IgD-negative memory B cell (primary cell): ENCODE measurements around the gene SLC35F4. TPM values are rescaled to one million over a fixed set of nuclear protein-coding genes. Genes with fewer than 3 reads are reported as not detected.
"Not testable (repeated sequence)": the region's sequence is repeated elsewhere in the genome, so short reads cannot be mapped to it uniquely, and the experiment has no call there.

ENCODE experiments used
- H3K27ac Mint-ChIP-seq, 3 donors: one replicate each; pipeline ENCODE4 v1.8.0; 2020 to 2022; ENCODE audit warnings: mild to moderate bottlenecking in 3 of 3, mixed read lengths in 3 of 3, moderate library complexity in 1 of 3
- H3K27me3 Mint-ChIP-seq: one replicate; pipeline ENCODE4 v1.8.0; 2021; ENCODE audit warnings: mixed read lengths
- H3K36me3 Mint-ChIP-seq: one replicate; pipeline ENCODE4 v1.8.0; 2020; ENCODE audit warnings: mild to moderate bottlenecking, mixed read lengths
- H3K4me1 Mint-ChIP-seq, 3 donors: one replicate each; pipeline ENCODE4 v1.8.0; 2020 to 2022; ENCODE audit warnings: mixed read lengths in 3 of 3, mild to moderate bottlenecking in 1 of 3
- H3K4me3 Mint-ChIP-seq, 4 donors: one replicate each; pipeline ENCODE4 v1.8.0; 2020 to 2022; ENCODE audit warnings: mild to moderate bottlenecking in 4 of 4, mixed read lengths in 4 of 4, moderate library complexity in 3 of 4
- H3K9me3 Mint-ChIP-seq, 3 donors: one replicate each; pipeline ENCODE4 v1.8.0; 2020 to 2021; ENCODE audit warnings: mixed read lengths in 3 of 3, mild to moderate bottlenecking in 1 of 3
- polyA plus RNA-seq: library from polyadenylated mRNA; unstranded; fragments of 300-500 nt; fragmentation: Illumina TruSeq; gene quantifications from one replicate; pipeline ENCODE4 v1.2.3, GENCODE V29; 2021

Gene SLC35F4
- polyA plus RNA-seq, 1 donor from 2014 or later, result not detected

DNA sequence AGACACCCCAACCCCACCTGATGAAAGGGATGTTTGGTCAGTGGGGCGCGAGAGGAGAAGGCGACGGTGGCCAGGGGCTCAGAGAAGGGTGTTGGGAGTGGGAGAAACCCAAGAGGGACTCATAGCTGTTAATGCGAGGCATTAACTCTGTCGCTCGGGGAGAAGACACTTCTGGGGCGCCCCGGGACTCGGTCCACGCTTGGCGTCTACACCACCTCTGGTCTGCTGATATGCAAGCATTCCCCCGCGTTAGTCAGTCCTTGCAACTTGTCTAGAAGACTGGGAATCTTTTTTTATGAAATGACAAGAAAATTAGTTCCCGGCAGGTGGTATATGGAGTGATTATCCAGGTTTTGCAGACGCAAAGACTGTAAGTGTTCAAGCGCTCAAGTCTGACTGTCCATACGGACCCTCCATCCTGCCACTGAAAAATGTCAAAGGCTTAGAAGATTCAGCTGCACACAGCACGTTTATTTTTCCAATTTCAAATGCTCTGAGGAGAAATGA is 360 bp upstream of the SLC35F4 start:
- no peaks in the 10 kb centered on the region for H3K9me3 Mint-ChIP-seq
- H3K4me3 Mint-ChIP-seq, result no peak overlapping the region
- H3K4me1 Mint-ChIP-seq, result no peaks in the 10 kb centered on the region
- H3K36me3 Mint-ChIP-seq, result no peaks in the 10 kb centered on the region
- no peak overlapping the region for H3K27ac Mint-ChIP-seq
- H3K27me3 Mint-ChIP-seq, result peaks cover 19% of the 10 kb centered on the region

DNA sequence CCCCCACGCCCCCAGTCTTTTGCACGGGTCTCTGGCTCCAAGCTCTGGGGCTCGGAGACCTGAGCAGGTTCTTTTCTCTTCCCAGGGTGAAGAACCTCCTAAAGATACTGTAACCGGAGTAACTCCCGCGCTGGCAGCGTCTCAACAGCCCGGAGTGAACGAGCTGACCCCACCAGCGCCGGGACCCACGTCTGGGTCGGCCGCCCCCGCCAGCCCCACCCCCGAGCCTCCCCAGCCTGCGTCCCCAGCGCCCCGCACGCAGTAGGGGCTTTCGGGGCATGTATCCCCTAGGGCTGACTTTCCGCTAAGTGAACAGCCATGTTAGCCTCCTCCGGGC is 858 bp downstream of the SLC35F4 start:
- no peaks in the 10 kb centered on the region for H3K36me3 Mint-ChIP-seq
- H3K4me1 Mint-ChIP-seq, result no peaks in the 10 kb centered on the region
- peaks cover 18% of the 10 kb centered on the region for H3K27me3 Mint-ChIP-seq
- H3K9me3 Mint-ChIP-seq, result no peaks in the 10 kb centered on the region
- no peak overlapping the region for H3K27ac Mint-ChIP-seq
- H3K4me3 Mint-ChIP-seq, result no peak overlapping the region

DNA sequence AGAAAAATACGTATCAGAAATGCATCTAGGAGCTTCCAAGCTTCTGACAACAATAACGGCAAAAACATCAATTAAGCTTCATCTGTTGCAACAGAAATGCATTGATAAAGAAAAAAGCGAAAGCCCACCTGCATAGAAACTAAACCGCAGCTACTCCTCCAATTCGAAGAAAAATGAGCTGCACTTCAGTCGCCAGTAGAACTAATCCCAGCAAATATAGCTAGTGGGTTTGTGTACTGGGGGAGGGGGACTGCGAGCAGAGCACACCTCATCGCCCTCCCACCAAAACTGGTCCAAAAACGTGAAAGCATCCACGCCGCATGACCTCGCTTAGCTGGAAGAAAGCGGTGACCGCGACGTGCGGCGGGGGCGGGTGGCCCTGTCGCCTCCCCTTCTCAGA is 1.2 kb downstream of the SLC35F4 start:
- no peak overlapping the region for H3K4me3 Mint-ChIP-seq
- H3K36me3 Mint-ChIP-seq, result no peaks in the 10 kb centered on the region
- H3K9me3 Mint-ChIP-seq, result no peaks in the 10 kb centered on the region
- H3K27ac Mint-ChIP-seq, result no peak overlapping the region
- peaks cover 17% of the 10 kb centered on the region for H3K27me3 Mint-ChIP-seq
- no peaks in the 10 kb centered on the region for H3K4me1 Mint-ChIP-seq

DNA sequence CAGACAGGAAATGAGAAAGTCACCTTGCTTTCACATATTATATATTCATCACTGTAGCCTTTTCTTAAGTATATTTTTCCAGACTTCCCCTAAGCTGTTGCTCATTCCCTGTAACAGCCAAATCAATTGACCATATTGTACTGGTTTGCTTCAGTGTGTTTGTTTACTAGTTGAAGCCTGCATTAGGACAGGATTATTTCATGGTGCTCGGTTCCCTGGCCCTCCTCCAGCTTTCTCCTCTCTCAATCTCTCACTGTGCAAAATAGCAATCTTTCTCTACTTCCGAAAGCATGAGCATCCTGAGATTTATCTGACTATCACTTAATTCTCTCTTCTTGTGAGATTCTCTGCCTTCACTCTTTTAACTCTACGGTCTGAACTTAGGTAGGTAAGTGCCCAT is 2.4 kb downstream of the SLC35F4 start:
- Mint-ChIP-seq H3K4me3 (no peak overlapping the region), H3K36me3 (no peaks in the 10 kb centered on the region), H3K27ac (no peak overlapping the region), H3K9me3 (no peaks in the 10 kb centered on the region), H3K4me1 (no peaks in the 10 kb centered on the region), H3K27me3 (peaks cover 17% of the 10 kb centered on the region)

DNA sequence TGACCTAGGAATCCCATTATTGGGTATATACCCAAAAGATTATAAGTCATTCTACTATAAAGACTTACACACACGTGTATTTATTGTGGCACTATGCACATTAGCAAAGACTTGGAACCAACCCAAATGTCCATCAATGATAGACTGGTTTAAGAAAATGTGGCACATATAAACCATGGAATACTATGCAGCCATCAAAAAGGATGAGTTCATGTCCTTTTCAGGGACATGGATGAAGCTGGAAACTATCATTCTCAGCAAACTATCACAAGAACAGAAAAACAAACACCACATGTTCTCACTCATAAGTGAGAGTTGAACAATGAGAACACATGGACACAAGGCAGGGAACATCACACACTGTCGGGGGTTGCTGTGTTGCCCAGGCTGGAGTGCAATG is 10.2 kb downstream of the SLC35F4 start:
- not testable (repeated sequence) for H3K4me3 Mint-ChIP-seq, H3K9me3 Mint-ChIP-seq, H3K4me1 Mint-ChIP-seq

DNA sequence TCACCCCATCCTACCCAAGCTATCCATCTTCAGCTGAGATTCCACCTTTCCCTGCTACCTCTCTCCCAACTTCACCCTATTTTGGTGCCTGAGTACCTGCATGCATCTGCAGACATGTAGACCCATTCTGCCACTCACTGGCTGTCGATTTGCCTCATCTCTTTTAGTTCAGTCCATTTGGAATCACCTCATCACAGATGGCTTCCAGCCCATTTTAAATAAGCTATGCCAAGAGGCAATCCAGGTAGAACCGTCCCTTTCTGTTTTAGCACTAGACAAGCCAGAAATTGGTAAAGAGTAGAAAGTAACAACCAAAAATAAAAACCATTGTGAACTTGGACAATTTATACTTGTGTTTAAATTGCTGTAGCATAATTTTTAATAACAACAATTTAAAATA is 11.3 kb downstream of the SLC35F4 start:
- Mint-ChIP-seq H3K27me3 (peaks cover 1% of the 10 kb centered on the region), H3K27ac (no peak overlapping the region), H3K36me3 (peaks cover 1% of the 10 kb centered on the region), H3K4me1 (no peaks in the 10 kb centered on the region), H3K4me3 (no peak overlapping the region), H3K9me3 (peaks cover 0 to 2% (median 0%) of the 10 kb centered on the region in 3 donors)

More for the DNA sequence above, 10.2 kb downstream of the SLC35F4 start:
- not testable (repeated sequence) for H3K36me3 Mint-ChIP-seq, H3K27me3 Mint-ChIP-seq, H3K27ac Mint-ChIP-seq

DNA sequence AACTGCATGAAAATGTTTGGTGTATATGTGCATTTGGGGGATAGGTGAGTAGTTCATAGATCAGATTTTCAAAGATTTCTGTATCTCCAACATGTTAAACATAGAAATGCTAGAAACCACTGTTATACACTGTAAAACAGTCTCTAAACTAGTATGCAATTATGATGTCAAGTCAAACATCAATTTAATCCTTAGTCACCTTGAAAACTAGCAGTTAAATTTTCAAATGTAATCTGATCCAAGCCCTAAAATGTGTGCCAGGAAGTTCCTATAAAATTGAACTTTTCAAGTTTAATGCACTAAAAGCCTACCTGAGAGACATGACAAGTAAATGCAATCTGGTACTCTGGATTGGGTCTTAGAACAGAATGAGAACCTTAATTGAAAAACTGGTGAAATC is 14.5 kb downstream of the SLC35F4 start:
- Mint-ChIP-seq H3K9me3 (no peaks in the 10 kb centered on the region), H3K4me3 (no peak overlapping the region), H3K4me1 (no peaks in the 10 kb centered on the region), H3K27me3 (no peaks in the 10 kb centered on the region), H3K27ac (no peak overlapping the region), H3K36me3 (peaks cover 1% of the 10 kb centered on the region)

DNA sequence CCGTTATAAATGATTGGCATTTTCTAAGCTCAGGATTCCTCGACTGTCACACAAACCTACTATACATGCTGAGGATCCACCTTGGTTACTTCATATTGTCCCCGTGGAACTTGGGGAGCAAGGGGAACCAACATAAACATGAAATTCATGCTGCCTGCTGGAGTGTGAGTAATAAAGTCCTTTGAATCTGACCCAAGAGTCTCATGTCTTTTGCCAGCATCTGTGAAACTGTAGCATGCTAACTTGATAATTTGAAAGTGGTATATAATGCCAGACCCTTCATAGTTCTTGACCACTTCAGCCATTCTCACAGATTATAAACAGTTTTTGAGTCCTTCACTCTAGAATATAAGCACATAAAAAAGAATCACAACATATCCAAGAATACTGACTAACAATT is 17.1 kb downstream of the SLC35F4 start:
- no peaks in the 10 kb centered on the region for H3K27me3 Mint-ChIP-seq
- H3K4me1 Mint-ChIP-seq, result no peaks in the 10 kb centered on the region
- no peaks in the 10 kb centered on the region for H3K36me3 Mint-ChIP-seq
- no peaks in the 10 kb centered on the region for H3K9me3 Mint-ChIP-seq
- H3K27ac Mint-ChIP-seq, result no peak overlapping the region
- H3K4me3 Mint-ChIP-seq, result no peak overlapping the region

DNA sequence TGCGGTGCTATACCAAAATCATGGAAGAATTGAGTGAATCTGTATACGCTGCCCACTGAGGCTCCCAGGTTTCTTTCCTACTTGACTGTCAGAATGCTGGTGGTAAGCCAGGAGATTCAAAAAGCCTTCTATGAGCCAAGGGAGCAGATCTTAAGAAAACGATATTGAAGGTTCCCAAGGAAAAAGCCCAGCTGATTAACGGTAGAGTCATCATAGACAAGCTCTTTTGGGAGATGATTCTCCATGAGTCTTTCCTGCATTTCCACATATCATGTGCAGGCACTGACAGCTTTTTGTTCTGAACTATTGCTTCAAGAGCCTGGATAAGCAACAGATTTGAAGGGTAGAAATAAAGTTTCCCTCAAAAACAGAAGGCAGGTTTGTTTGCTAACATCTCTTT is 17.5 kb downstream of the SLC35F4 start:
- Mint-ChIP-seq H3K36me3 (no peaks in the 10 kb centered on the region), H3K27me3 (no peaks in the 10 kb centered on the region), H3K4me1 (no peaks in the 10 kb centered on the region), H3K4me3 (peak overlapping the region in 1 of 4 donors; percentile 65), H3K9me3 (no peaks in the 10 kb centered on the region), H3K27ac (no peak overlapping the region)

DNA sequence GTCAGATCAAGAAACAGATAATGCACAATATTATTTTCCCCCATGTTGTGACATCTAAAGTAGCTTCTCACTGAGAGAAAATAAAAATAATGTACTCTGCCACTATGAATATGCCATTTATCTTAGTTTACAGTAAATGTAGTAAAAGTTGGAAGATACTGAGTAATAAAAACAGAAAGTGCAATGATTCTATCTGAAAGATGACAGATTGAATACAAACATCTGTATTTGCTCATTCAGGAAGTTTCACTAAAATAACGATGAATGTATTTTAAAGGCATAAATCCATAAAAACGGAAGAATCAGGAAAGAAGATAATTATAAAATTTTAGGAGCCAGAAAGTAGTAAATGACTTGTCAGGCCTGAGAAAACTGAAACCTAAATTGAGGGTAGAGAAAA is 18.2 kb downstream of the SLC35F4 start:
- H3K9me3 Mint-ChIP-seq, result no peaks in the 10 kb centered on the region
- H3K4me1 Mint-ChIP-seq, result no peaks in the 10 kb centered on the region
- H3K27ac Mint-ChIP-seq, result no peak overlapping the region
- H3K27me3 Mint-ChIP-seq, result no peaks in the 10 kb centered on the region
- no peak overlapping the region for H3K4me3 Mint-ChIP-seq
- no peaks in the 10 kb centered on the region for H3K36me3 Mint-ChIP-seq

DNA sequence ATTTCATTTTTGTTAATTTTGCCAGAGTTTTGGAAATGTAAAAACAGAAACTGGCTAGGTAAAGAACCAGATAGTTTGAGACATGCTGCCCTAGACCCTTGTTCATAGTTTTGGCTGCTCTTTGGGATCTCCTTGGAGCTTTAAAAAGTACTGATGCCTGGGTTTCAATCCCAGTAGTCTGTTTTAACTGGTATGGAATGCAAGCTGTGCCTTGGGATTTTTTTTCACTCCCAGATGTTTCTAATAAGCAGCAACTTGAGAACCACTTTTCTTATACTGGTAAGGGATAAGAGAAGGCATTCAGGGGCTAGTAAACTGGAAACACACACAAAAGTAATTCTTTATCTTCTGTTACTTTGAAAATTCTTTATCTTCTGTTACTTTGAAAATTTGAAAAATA is 18.8 kb downstream of the SLC35F4 start:
- no peak overlapping the region for H3K4me3 Mint-ChIP-seq
- H3K4me1 Mint-ChIP-seq, result no peaks in the 10 kb centered on the region
- no peaks in the 10 kb centered on the region for H3K9me3 Mint-ChIP-seq

DNA sequence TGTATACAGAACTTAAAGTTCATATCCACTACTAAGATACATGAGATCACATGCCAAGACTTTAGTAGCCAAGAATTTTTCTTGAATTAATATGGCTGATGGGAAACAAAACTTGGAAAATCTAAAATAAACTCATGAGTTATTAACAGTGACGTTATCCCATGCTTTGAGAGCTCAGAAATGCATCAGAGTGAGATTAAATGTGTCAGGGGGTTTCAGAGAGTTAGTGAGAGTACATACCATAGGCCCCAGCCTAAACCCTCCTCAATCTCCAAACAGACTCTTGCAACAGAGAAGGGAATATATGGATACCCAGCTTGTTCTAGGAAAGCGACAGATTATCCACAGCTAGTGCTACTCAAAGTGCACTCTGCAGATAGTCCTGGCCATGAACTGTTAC is 19.3 kb downstream of the SLC35F4 start:
- Mint-ChIP-seq H3K27ac (no peak overlapping the region), H3K27me3 (no peaks in the 10 kb centered on the region), H3K4me1 (no peaks in the 10 kb centered on the region), H3K36me3 (no peaks in the 10 kb centered on the region), H3K4me3 (no peak overlapping the region), H3K9me3 (no peaks in the 10 kb centered on the region)

More for the DNA sequence above, 18.8 kb downstream of the SLC35F4 start:
- no peaks in the 10 kb centered on the region for H3K27me3 Mint-ChIP-seq
- no peak overlapping the region for H3K27ac Mint-ChIP-seq
- no peaks in the 10 kb centered on the region for H3K36me3 Mint-ChIP-seq

DNA sequence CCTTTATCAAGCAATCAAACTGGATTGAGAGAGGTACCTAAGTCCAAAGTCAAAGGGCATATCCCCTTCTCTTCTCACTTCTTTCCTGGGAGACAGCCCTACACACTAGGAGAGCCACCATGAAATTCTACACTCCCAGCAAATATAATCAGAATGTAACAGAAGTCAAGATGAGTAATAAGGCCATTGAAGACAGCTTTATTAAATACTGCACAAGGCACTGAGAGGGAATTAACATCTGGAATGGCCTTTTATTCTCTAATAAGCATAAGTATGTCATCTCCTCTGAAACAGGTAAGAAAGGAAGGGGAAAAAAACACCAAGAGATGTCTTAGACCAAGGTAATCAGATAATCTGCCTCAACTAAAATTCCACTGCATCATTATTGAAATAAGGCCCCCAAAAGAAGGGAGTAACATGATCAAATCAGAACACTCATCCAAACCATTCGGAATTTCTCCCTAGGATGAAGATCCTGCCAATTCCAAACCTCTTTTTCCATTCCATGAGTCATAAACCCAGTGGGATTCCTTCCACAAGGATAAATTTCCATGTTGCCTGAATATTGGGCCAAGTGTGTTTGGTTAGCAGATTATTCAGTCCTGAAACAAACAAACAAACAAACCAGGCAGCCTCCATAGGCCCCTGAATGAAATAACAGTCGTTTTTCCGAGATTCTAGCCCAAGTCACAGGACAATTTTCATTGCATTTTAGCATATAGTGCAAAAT is 19.9 kb downstream of the SLC35F4 start:
- H3K4me1 Mint-ChIP-seq, result no peaks in the 10 kb centered on the region
- peaks cover 2% of the 10 kb centered on the region for H3K27me3 Mint-ChIP-seq
- no peaks in the 10 kb centered on the region for H3K9me3 Mint-ChIP-seq
- H3K4me3 Mint-ChIP-seq, result no peak overlapping the region
- H3K27ac Mint-ChIP-seq, result no peak overlapping the region
- H3K36me3 Mint-ChIP-seq, result no peaks in the 10 kb centered on the region

DNA sequence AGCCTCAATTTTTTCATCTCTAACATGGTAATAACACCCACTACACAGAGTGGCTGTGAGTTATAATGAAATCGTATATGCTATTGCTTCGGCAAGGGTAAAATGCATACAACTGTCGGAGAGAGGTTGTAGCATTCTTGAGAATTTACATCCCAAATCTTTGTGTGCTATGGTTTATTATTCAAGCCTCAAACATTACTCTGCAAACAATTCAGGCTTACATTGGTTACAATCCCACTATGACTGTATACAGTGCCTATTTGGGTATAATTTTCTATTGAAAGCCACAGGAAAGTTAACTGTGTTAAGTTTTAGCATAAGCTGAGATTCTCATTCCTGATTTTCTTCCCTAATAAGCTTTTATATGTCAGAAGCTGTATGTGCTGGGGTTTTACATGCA is 20.6 kb downstream of the SLC35F4 start:
- Mint-ChIP-seq H3K4me3 (no peak overlapping the region), H3K27ac (no peak overlapping the region), H3K27me3 (peaks cover 2% of the 10 kb centered on the region), H3K36me3 (no peaks in the 10 kb centered on the region), H3K9me3 (no peaks in the 10 kb centered on the region), H3K4me1 (no peaks in the 10 kb centered on the region)

DNA sequence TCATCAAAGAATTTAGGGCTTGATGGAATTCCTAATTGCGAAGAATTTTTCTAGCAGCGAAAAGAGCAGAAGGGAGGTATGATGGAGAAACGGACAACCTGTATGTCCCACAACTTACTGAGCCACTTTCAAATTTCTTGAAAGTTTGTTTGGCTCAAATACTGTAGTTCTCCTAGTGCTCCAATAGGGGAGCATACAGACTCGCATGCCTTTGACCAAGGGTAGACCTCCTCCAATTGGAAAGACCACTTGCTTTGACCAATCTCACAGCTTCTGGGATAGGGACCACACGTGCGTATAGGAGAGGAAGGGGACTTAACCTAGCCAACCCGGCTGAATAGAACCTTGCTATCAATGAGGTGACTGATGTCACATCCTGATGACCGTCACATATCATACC is 28.6 kb downstream of the SLC35F4 start:
- H3K36me3 Mint-ChIP-seq, result no peaks in the 10 kb centered on the region
- no peaks in the 10 kb centered on the region for H3K4me1 Mint-ChIP-seq
- H3K4me3 Mint-ChIP-seq, result no peak overlapping the region
- H3K27me3 Mint-ChIP-seq, result peaks cover 2% of the 10 kb centered on the region
- H3K9me3 Mint-ChIP-seq, result peaks cover 0 to 8% (median 2%) of the 10 kb centered on the region in 3 donors
- H3K27ac Mint-ChIP-seq, result no peak overlapping the region

DNA sequence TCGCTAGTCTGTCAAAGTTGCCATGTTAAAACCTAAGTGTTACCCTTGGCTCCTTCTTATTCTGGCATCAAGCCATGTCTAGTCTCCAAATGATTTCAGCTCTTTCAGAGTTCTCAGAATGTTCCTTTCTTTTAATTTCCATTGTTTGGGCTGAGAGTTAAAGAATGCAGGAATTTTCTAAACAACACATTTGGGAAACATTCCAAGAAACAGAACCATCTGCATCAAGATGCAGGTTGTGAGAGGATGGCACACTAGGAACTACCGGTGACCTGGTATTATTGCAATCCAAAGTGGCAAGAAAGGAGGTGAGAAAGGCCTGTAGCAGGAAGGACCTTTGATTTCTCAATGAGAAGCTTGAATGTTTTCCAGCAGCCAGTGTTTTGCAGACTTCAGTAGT is 30.1 kb downstream of the SLC35F4 start:
- no peaks in the 10 kb centered on the region for H3K36me3 Mint-ChIP-seq
- H3K9me3 Mint-ChIP-seq, result peaks cover 0 to 8% (median 2%) of the 10 kb centered on the region in 3 donors
- no peak overlapping the region for H3K4me3 Mint-ChIP-seq
- H3K27ac Mint-ChIP-seq, result no peak overlapping the region
- no peaks in the 10 kb centered on the region for H3K4me1 Mint-ChIP-seq
- H3K27me3 Mint-ChIP-seq, result peaks cover 3% of the 10 kb centered on the region
